ENCODE measurements around the gene CD58. TPM values are rescaled to one million over a fixed set of nuclear protein-coding genes. Genes with fewer than 3 reads are reported as not detected.

The CD58 gene
- total RNA-seq, 1 donor from 2014 or later: 19.6 TPM

- Mint-ChIP-seq H3K4me1 (ENCODE audit: low read depth) (peaks cover 36% of the 10 kb centered on the region), H3K27ac (ENCODE audit: unreplicated experiment) (no peak overlapping the region), H3K36me3 (ENCODE audit: low read depth) (peaks cover 5% of the 10 kb centered on the region), H3K9me3 (ENCODE audit: low read depth) (no peaks in the 10 kb centered on the region), H3K27me3 (ENCODE audit: low read depth) (no peaks in the 10 kb centered on the region), H3K4me3 (ENCODE audit: unreplicated experiment) (no peak overlapping the region)
- TF ChIP-seq CTCF (IDR thresholded peaks at IDR 0.05): no peak
- DNase-seq (ENCODE audit: low spot score): no peak
Measured at GRCh38 chr1:116587501-116588227, 16.8 kb upstream of the CD58 start.

DNA sequence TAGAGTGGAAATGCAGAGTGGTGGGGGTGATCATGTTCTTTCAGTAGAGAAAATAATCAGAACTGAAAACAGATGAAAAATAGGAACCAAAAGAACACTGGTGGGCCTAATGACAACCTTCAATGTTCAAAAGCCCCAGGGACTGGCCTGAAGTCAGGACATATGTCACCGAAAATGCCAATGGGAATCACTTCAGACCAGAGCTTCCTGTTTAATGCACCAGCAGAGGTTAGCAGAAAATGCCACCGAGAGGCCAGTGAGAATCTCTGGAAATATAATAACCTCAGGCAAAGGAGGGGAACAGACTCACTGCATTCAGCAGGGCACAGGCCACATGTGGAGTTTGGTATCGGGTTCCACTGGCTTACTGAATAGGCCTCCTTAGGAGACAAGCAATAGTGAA lies 15.9 kb upstream of the CD58 start:
- H3K27ac Mint-ChIP-seq (ENCODE audit: unreplicated experiment): no peak overlapping the region
- TF ChIP-seq CTCF (IDR thresholded peaks at IDR 0.05): no peak
- H3K27me3 Mint-ChIP-seq (ENCODE audit: low read depth): no peaks in the 10 kb centered on the region
- H3K9me3 Mint-ChIP-seq (ENCODE audit: low read depth): no peaks in the 10 kb centered on the region
- peaks cover 36% of the 10 kb centered on the region for H3K4me1 Mint-ChIP-seq (ENCODE audit: low read depth)
- H3K4me3 Mint-ChIP-seq (ENCODE audit: unreplicated experiment): no peak overlapping the region
- H3K36me3 Mint-ChIP-seq (ENCODE audit: low read depth): peaks cover 2% of the 10 kb centered on the region
- no peak for DNase-seq (ENCODE audit: low spot score)

- H3K36me3 Mint-ChIP-seq (ENCODE audit: low read depth): peaks cover 2% of the 10 kb centered on the region
- H3K27me3 Mint-ChIP-seq (ENCODE audit: low read depth): no peaks in the 10 kb centered on the region
- TF ChIP-seq CTCF (IDR thresholded peaks at IDR 0.05): no peak
- no peak overlapping the region for H3K27ac Mint-ChIP-seq (ENCODE audit: unreplicated experiment)
- no peak overlapping the region for H3K4me3 Mint-ChIP-seq (ENCODE audit: unreplicated experiment)
- no peak for DNase-seq (ENCODE audit: low spot score)
- H3K4me1 Mint-ChIP-seq (ENCODE audit: low read depth): peaks cover 33% of the 10 kb centered on the region
- H3K9me3 Mint-ChIP-seq (ENCODE audit: low read depth): no peaks in the 10 kb centered on the region
Measured at GRCh38 chr1:116585886-116586285, 15.1 kb upstream of the CD58 start.

DNA sequence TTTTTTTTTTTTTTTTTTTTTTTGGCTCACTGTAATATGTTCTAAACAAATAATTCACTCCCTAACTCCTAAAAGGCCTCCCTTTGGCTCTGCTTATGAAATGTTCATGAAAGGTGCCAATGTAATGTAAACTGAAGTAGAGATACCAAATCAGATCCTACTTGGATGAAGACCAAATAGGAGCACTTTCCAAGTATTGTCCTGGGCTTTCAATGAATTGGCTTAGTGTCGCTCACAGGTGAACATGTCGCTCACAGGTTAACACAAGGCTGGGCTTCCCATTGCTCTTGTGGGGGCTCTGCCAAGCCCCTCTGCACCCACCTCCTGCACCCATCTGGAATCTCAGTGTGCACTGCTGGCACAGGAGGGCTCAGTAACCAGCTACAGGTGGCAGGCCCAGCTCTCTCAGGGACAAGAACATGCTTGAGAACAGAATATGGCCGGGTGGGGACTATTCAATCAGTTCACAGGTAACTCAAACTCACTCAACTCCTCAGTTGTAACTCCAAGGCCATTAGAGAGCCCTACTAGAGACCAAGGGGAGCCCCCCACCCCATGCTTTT lies 10.6 kb upstream of the CD58 start:
- peaks cover 5% of the 10 kb centered on the region for H3K36me3 Mint-ChIP-seq (ENCODE audit: low read depth)
- peaks cover 4% of the 10 kb centered on the region for H3K4me1 Mint-ChIP-seq (ENCODE audit: low read depth)
- no peak overlapping the region for H3K27ac Mint-ChIP-seq (ENCODE audit: unreplicated experiment)
- no peak for TF ChIP-seq CTCF (IDR thresholded peaks at IDR 0.05)
- no peak overlapping the region for H3K4me3 Mint-ChIP-seq (ENCODE audit: unreplicated experiment)
- no peaks in the 10 kb centered on the region for H3K27me3 Mint-ChIP-seq (ENCODE audit: low read depth)
- no peaks in the 10 kb centered on the region for H3K9me3 Mint-ChIP-seq (ENCODE audit: low read depth)
- no peak for DNase-seq (ENCODE audit: low spot score)

GRCh38 chr1:116580446-116581322 lies 9.9 kb upstream of the CD58 start:
- no peak for TF ChIP-seq CTCF (IDR thresholded peaks at IDR 0.05)
- Mint-ChIP-seq H3K4me3 (ENCODE audit: unreplicated experiment) (no peak overlapping the region), H3K9me3 (ENCODE audit: low read depth) (no peaks in the 10 kb centered on the region), H3K27ac (ENCODE audit: unreplicated experiment) (no peak overlapping the region), H3K4me1 (ENCODE audit: low read depth) (no peaks in the 10 kb centered on the region), H3K36me3 (ENCODE audit: low read depth) (peaks cover 5% of the 10 kb centered on the region), H3K27me3 (ENCODE audit: low read depth) (no peaks in the 10 kb centered on the region)
- no peak for DNase-seq (ENCODE audit: low spot score)

Measured in chondrocyte (in vitro differentiated cells).